GM06990 (cell line): Measurements from ENCODE around the gene TCP11.
"Not testable (repeated sequence)": the region's sequence is repeated elsewhere in the genome, so short reads cannot be mapped to it uniquely, and the experiment has no call there.

Source experiments
- DNase-seq: peaks from one replicate; pipeline ENCODE4 v3.0.0-alpha.2; 2011; ENCODE audit not compliant: insufficient read length; ENCODE audit errors: extremely low read depth
- H3K27me3 ChIP-seq: replicated peaks from 2 replicates; pipeline ENCODE4 v1.6.0; 2011; ENCODE audit warnings: low read length; ENCODE audit not compliant: control insufficient read depth, insufficient read depth
- H3K36me3 ChIP-seq: 2 replicates; pipeline ENCODE4 v1.5.1; 2011; ENCODE audit warnings: low read length; ENCODE audit not compliant: control insufficient read depth, insufficient read depth
- H3K4me3 ChIP-seq: replicated peaks from 2 replicates; pipeline ENCODE4 v1.5.1; 2011; ENCODE audit warnings: low read depth, mild to moderate bottlenecking, control low read depth, low read length
- CTCF ChIP-seq: IDR thresholded peaks from 2 replicates; pipeline ENCODE4 v1.5.1; 2011; ENCODE audit warnings: low read length, control low read depth, mild to moderate bottlenecking, inconsistent platforms; ENCODE audit not compliant: insufficient read depth, poor library complexity, severe bottlenecking

Gene TCP11

GRCh38 chr6:35128496-35128895 lies 12.6 kb downstream of the TCP11 start:
- no peaks in the 10 kb centered on the region for H3K36me3 ChIP-seq
- no peaks in the 10 kb centered on the region for H3K27me3 ChIP-seq
- no peak overlapping the region for H3K4me3 ChIP-seq
- no peak for TF ChIP-seq CTCF
- DNase-seq: no peak

- Histone ChIP-seq H3K36me3 (no peaks in the 10 kb centered on the region), H3K27me3 (no peaks in the 10 kb centered on the region), H3K4me3 (no peak overlapping the region)
- no peak for TF ChIP-seq CTCF
- no peak for DNase-seq
Measured at GRCh38 chr6:35128042-35128441, 13.1 kb downstream of the TCP11 start.

DNA sequence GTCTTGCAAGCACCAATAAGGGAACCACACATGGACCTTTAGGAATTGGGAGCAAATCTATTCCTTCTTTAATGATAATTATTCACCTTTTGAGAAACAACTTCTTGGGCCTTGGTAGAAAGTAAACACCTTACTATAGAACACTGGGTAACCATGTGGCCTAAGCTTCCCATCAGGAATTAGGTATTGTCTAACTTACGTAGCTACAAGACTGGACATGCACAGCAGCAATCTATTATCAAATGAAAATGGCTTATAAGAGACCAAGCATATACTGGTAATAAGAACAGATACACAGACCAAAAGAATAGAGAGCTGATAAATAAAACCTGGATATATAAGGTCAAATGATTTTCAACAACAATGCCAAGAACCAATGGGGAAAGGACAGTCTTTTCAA lies 16.8 kb downstream of the TCP11 start:
- no peak for TF ChIP-seq CTCF
- Histone ChIP-seq H3K4me3 (no peak overlapping the region), H3K27me3 (no peaks in the 10 kb centered on the region), H3K36me3 (no peaks in the 10 kb centered on the region)
- no peak for DNase-seq

GRCh38 chr6:35120746-35121145 lies 20.4 kb downstream of the TCP11 start:
- Histone ChIP-seq H3K4me3 (no peak overlapping the region), H3K27me3 (no peaks in the 10 kb centered on the region), H3K36me3 (no peaks in the 10 kb centered on the region)
- TF ChIP-seq CTCF: no peak
- no peak for DNase-seq

- H3K27me3 ChIP-seq: no peaks in the 10 kb centered on the region
- DNase-seq: no peak
- no peak for TF ChIP-seq CTCF
- H3K36me3 ChIP-seq: no peaks in the 10 kb centered on the region
- H3K4me3 ChIP-seq: no peak overlapping the region
Measured at GRCh38 chr6:35108309-35108885, 32.7 kb downstream of the TCP11 start.

GRCh38 chr6:35107761-35108160 lies 33.4 kb downstream of the TCP11 start:
- H3K4me3 ChIP-seq: not testable (repeated sequence)

GRCh38 chr6:35107208-35107607 lies 33.9 kb downstream of the TCP11 start:
- DNase-seq: peak; percentile 63
- H3K27me3 ChIP-seq, H3K4me3 ChIP-seq, H3K36me3 ChIP-seq: not testable (repeated sequence)

More at GRCh38 chr6:35107761-35108160, 33.4 kb downstream of the TCP11 start:
- not testable (repeated sequence) for DNase-seq, H3K27me3 ChIP-seq, H3K36me3 ChIP-seq

- H3K36me3 ChIP-seq, H3K4me3 ChIP-seq, DNase-seq, H3K27me3 ChIP-seq: not testable (repeated sequence)
Measured at GRCh38 chr6:35106061-35106460, 35.1 kb downstream of the TCP11 start.
